Type B pancreatic cell (in vitro differentiated cells): ENCODE measurements around the gene GRK3. TPM values are rescaled to one million over a fixed set of nuclear protein-coding genes. Genes with fewer than 3 reads are reported as not detected.

Experiments
- DNase-seq: peaks from one replicate; pipeline ENCODE4 v3.0.0; 2021; ENCODE audit warnings: mixed read lengths; ENCODE audit not compliant: unreplicated experiment; ENCODE audit errors: extremely low spot score
- H3K27ac Mint-ChIP-seq: 2 replicates; pipeline ENCODE4 v1.8.0; 2021; ENCODE audit warnings: mild to moderate bottlenecking, mixed read lengths
- H3K27me3 Mint-ChIP-seq: 2 replicates; pipeline ENCODE4 v1.8.0; 2021; ENCODE audit warnings: mixed read lengths
- H3K36me3 Mint-ChIP-seq: 2 replicates; pipeline ENCODE4 v1.8.0; 2021; ENCODE audit warnings: mixed read lengths
- H3K4me1 Mint-ChIP-seq: one replicate; pipeline ENCODE4 v1.8.0; 2021; ENCODE audit warnings: mixed read lengths; ENCODE audit not compliant: unreplicated experiment
- H3K4me3 Mint-ChIP-seq: 2 replicates; pipeline ENCODE4 v1.8.0; 2021; ENCODE audit warnings: mild to moderate bottlenecking, mixed read lengths
- H3K9me3 Mint-ChIP-seq: 2 replicates; pipeline ENCODE4 v1.8.0; 2021; ENCODE audit warnings: mixed read lengths
- total RNA-seq: library from RNA; stranded (reverse); gene quantifications from 2 replicates; pipeline ENCODE4 v1.2.1, GENCODE V29; 2021; ENCODE audit warnings: low replicate concordance
- TF ChIP-seq, protein P1 (sequence below): fragments of 200-600 bp; sonication (generic); conservative IDR thresholded peaks from 2 replicates; pipeline ENCODE4 v1.5.0; 2021; ENCODE audit warnings: antibody characterized with exemption, mild to moderate bottlenecking

GRK3 gene
- total RNA-seq, 1 donor from 2014 or later = 14.0 TPM

DNA sequence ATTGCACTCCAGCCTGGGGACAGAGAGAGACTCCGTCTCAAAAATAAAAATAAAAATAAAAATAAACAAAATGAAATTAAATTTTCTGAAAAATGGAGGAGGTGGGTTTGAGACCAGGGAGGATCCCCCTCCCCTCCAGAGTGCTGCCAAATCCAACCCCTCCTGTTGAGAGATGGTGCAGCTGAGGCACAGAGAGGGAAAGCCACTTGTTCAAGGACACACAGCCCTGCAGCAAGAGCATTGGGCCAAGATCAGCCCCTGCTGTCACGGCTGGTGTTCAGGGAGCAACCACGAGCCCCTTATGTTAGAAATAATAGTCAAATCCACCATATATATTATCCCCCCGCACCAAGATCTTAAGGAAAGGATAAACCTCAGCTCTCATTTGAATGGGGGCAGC lies 180.2 kb downstream of the GRK3 start:
- Mint-ChIP-seq H3K36me3 (no peaks in the 10 kb centered on the region), H3K4me1 (no peaks in the 10 kb centered on the region), H3K27me3 (peaks cover 16% of the 10 kb centered on the region), H3K27ac (no peak overlapping the region), H3K4me3 (no peak overlapping the region), H3K9me3 (no peaks in the 10 kb centered on the region)
- no peak for DNase-seq
- TF ChIP-seq, protein P1, sequence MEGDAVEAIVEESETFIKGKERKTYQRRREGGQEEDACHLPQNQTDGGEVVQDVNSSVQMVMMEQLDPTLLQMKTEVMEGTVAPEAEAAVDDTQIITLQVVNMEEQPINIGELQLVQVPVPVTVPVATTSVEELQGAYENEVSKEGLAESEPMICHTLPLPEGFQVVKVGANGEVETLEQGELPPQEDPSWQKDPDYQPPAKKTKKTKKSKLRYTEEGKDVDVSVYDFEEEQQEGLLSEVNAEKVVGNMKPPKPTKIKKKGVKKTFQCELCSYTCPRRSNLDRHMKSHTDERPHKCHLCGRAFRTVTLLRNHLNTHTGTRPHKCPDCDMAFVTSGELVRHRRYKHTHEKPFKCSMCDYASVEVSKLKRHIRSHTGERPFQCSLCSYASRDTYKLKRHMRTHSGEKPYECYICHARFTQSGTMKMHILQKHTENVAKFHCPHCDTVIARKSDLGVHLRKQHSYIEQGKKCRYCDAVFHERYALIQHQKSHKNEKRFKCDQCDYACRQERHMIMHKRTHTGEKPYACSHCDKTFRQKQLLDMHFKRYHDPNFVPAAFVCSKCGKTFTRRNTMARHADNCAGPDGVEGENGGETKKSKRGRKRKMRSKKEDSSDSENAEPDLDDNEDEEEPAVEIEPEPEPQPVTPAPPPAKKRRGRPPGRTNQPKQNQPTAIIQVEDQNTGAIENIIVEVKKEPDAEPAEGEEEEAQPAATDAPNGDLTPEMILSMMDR = no peak

DNA sequence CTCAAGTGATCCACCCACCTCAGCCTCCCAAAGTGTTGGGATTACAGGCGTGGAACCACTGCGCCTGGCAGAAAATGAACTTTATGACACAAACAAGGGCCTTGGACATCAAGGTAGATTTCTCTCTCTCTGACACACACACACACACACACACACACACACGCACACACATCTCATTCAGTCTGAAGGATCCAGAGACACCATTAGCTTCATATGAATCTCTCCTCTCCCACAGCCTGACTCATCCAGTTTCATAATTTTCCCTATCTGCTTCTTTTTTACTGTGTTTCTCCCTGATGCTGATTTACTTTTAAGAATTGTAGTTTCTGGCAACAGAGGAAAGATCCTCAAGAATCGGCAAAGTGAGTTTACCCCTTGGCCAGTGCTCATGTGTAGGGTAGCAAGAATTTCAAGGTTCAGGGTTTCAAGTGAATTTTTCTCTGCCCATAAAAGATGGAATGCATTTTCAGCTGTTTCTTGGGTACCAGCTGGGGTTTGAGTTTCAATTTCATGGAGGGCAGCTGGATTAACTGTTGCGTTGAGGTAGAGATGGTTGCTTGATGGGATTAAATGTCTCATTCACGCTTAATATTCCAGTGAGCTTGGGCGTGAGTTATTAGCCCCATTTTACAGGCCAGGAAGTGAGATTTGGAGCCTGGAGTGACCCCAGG lies 181.0 kb downstream of the GRK3 start:
- H3K4me3 Mint-ChIP-seq = no peak overlapping the region
- TF ChIP-seq, protein P1 = no peak
- peaks cover 20% of the 10 kb centered on the region for H3K27me3 Mint-ChIP-seq
- no peaks in the 10 kb centered on the region for H3K4me1 Mint-ChIP-seq
- DNase-seq = no peak
- no peaks in the 10 kb centered on the region for H3K9me3 Mint-ChIP-seq
- no peaks in the 10 kb centered on the region for H3K36me3 Mint-ChIP-seq
- H3K27ac Mint-ChIP-seq = no peak overlapping the region

DNA sequence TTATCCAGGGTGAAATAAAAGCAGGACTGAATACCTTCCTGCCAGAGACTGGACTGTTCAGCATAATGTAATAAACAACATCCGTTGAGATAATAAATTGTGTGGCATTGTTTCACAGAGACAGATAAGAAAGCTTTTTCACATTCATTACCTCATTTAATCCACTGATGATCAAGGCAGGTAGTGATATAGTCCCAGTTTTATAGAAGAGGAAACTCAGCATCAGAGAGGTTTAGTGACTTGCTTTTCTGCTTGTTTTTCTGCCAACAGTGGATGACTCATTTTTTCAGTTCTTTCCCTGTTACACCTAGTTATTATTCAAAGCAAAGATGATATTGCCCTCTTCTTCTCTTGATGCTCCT lies 181.5 kb downstream of the GRK3 start:
- Mint-ChIP-seq H3K4me3 (no peak overlapping the region), H3K27ac (no peak overlapping the region), H3K27me3 (peaks cover 22% of the 10 kb centered on the region), H3K9me3 (no peaks in the 10 kb centered on the region), H3K36me3 (no peaks in the 10 kb centered on the region), H3K4me1 (no peaks in the 10 kb centered on the region)
- DNase-seq = no peak
- TF ChIP-seq, protein P1 = no peak

DNA sequence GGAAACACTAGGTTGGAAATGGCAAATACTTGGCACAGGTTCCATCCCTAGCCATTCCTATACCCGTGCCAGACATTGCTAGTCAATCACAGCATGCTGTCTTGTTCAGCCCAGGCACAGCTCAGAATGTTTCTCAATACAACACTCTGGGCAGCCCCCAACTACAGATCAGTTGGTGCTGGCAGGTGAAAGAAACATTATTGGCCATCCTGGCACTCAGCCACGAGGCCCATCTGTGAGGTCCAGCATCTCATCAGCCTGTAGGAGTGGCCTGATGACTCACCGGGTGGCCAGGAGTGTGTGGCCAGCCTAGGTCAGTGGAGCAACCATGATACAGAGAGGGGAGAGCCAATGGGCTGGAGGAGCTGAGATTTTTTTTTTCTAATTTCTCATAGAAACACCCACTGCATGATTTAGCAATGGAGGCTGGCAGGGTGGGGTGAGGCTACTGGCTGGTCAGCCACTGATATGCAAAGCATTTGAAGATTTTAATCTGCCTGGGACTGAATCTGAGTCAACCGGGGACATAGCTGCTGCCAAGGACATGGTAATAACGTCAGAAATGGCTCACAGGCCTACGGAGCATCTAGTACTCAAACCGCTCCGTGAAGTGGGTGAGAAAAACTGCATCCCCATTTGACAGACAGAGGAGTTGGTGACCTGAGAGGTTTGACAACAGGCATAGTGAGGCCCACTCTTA lies 182.9 kb downstream of the GRK3 start:
- H3K27ac Mint-ChIP-seq = no peak overlapping the region
- H3K27me3 Mint-ChIP-seq = peaks cover 30% of the 10 kb centered on the region
- H3K4me3 Mint-ChIP-seq = no peak overlapping the region

DNA sequence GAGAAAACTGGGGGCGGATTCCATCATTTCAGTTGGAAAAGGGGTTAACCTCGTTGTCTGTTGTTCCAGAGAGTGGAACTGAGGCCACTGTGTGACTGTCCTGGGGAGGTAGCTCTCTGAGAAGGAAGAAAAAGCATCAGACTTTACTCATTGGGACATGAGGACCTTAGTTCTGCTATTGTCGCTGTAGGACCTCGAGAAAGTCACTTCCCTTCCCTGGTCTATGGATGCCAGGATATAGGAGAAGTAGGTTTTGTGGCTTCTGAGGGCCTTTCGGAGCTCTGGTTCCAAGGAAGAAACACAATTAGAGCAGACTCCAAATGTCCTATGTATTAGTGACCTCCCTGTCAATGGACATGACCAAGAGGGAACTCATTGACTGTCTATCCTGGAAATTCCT lies 183.7 kb downstream of the GRK3 start:
- Mint-ChIP-seq H3K4me3 (no peak overlapping the region), H3K36me3 (no peaks in the 10 kb centered on the region), H3K27me3 (peaks cover 30% of the 10 kb centered on the region), H3K27ac (no peak overlapping the region), H3K4me1 (no peaks in the 10 kb centered on the region), H3K9me3 (no peaks in the 10 kb centered on the region)
- TF ChIP-seq, protein P1 = no peak
- DNase-seq = no peak

More for the DNA sequence above, 182.9 kb downstream of the GRK3 start:
- Mint-ChIP-seq H3K4me1 (no peaks in the 10 kb centered on the region), H3K36me3 (no peaks in the 10 kb centered on the region), H3K9me3 (no peaks in the 10 kb centered on the region)
- TF ChIP-seq, protein P1 = no peak
- no peak for DNase-seq
